IMR-90 (cell line): Measurements from ENCODE around the gene PTPN11. TPM values are rescaled to one million over a fixed set of nuclear protein-coding genes. Genes with fewer than 3 reads are reported as not detected.

Source experiments
- ATAC-seq: fragments of 200-7000 bp; cut with Tn5 transposase; 2 replicates; pipeline ENCODE4 v1.9.1; 2020; ENCODE audit warnings: low read depth, mild to moderate bottlenecking, moderate library complexity
- BruUV-seq: library from RNA; stranded (reverse); fragments of 400-500 nt; replicated peaks from 2 replicates; lab custom pipeline; 2021; lab: Mats Ljungman, UMichigan
- CTCF ChIA-PET: fragments of 300-600 bp; formaldehyde crosslinking; extraction: SDS; loops from one replicate; lab custom pipeline; 2021; ENCODE audit warnings: antibody characterized with exemption; lab: Yijun Ruan, JAX
- POLR2A ChIA-PET: fragments of 300-600 bp; sonication (Branson Sonifier 250); formaldehyde crosslinking; loops from one replicate; lab custom pipeline; 2022; ENCODE audit warnings: antibody characterized with exemption; ENCODE audit not compliant: unreplicated experiment; lab: Charles Lee
- DNase-seq: peaks from one replicate; pipeline ENCODE4 v3.0.0; 2013
- H2AFZ ChIP-seq: replicated peaks from 2 replicates; pipeline ENCODE3; 2013; ENCODE audit warnings: low read length, mild to moderate bottlenecking; ENCODE audit not compliant: poor library complexity
- H2AK5ac ChIP-seq: 2 replicates; pipeline ENCODE4 v1.6.1; 2013; ENCODE audit warnings: low read depth, low read length, inconsistent platforms
- H2AK9ac ChIP-seq: replicated peaks from 2 replicates; pipeline ENCODE3; 2013; ENCODE audit warnings: mild to moderate bottlenecking, low read depth, low read length, moderate library complexity; ENCODE audit not compliant: poor library complexity
- H2BK120ac ChIP-seq: 2 replicates; pipeline ENCODE4 v1.6.1; 2013; ENCODE audit warnings: low read depth, low read length, inconsistent platforms
- H2BK15ac ChIP-seq: 3 replicates; pipeline ENCODE4 v1.6.1; 2013; ENCODE audit warnings: low read depth, low read length, inconsistent platforms
- H2BK20ac ChIP-seq: 2 replicates; pipeline ENCODE4 v1.6.1; 2013; ENCODE audit warnings: low read depth, mild to moderate bottlenecking, inconsistent platforms, low read length, moderate library complexity
- H2BK5ac ChIP-seq: 2 replicates; pipeline ENCODE4 v1.6.1; 2013; ENCODE audit warnings: mild to moderate bottlenecking, low read depth, low read length, inconsistent platforms; ENCODE audit not compliant: poor library complexity, severe bottlenecking
- H3K14ac ChIP-seq: replicated peaks from 2 replicates; pipeline ENCODE4 v1.6.1; 2013; ENCODE audit warnings: low read depth, low read length, inconsistent platforms
- H3K18ac ChIP-seq: 2 replicates; pipeline ENCODE4 v1.6.1; 2013; ENCODE audit warnings: low read depth, low read length, control low read depth
- H3K23ac ChIP-seq: 2 replicates; pipeline ENCODE4 v1.6.1; 2013; ENCODE audit warnings: low read depth, low read length, inconsistent platforms
- H3K27ac ChIP-seq: 2 replicates; pipeline ENCODE4 v1.5.1; 2013; ENCODE audit warnings: mild to moderate bottlenecking, control low read depth, low read length; ENCODE audit not compliant: insufficient read depth
- H3K27me3 ChIP-seq: 2 replicates; pipeline ENCODE4 v1.6.1; 2013; ENCODE audit warnings: low read length; ENCODE audit not compliant: control insufficient read depth, insufficient read depth
- H3K36me3 ChIP-seq: 2 replicates; pipeline ENCODE4 v1.6.1; 2013; ENCODE audit warnings: low read length, mixed read lengths; ENCODE audit not compliant: control insufficient read depth, insufficient read depth
- H3K4ac ChIP-seq: 2 replicates; pipeline ENCODE4 v1.6.1; 2013; ENCODE audit warnings: low read depth, low read length, inconsistent platforms
- H3K4me1 ChIP-seq: 2 replicates; pipeline ENCODE4 v1.6.1; 2013; ENCODE audit warnings: low read length, mixed read lengths; ENCODE audit not compliant: control insufficient read depth, insufficient read depth
- H3K4me2 ChIP-seq: 2 replicates; pipeline ENCODE4 v1.6.1; 2013; ENCODE audit warnings: low read depth, mild to moderate bottlenecking, control low read depth, low read length, moderate library complexity
- H3K4me3 ChIP-seq: 2 replicates; pipeline ENCODE4 v1.5.1; 2013; ENCODE audit warnings: low read depth, mild to moderate bottlenecking, control low read depth, low read length, moderate library complexity; ENCODE audit not compliant: insufficient read depth
- H3K56ac ChIP-seq: 2 replicates; pipeline ENCODE4 v1.6.1; 2013; ENCODE audit warnings: low read length, inconsistent platforms; ENCODE audit not compliant: insufficient read depth; ENCODE audit errors: extremely low read depth
- H3K79me1 ChIP-seq, 2 experiments: 2 replicates each; pipeline ENCODE4 v1.6.1; 2013; ENCODE audit warnings: low read length in 2 of 2, inconsistent platforms in 1 of 2, low read depth in 1 of 2
- H3K9ac ChIP-seq: 2 replicates; pipeline ENCODE4 v1.6.1; 2013; ENCODE audit warnings: low read depth, low read length, control low read depth
- H3K9me1 ChIP-seq: 2 replicates; pipeline ENCODE4 v1.6.1; 2013; ENCODE audit warnings: low read length, inconsistent platforms; ENCODE audit not compliant: insufficient read depth
- H3K9me3 ChIP-seq: 2 replicates; pipeline ENCODE4 v1.6.1; 2013; ENCODE audit warnings: low read length; ENCODE audit not compliant: control insufficient read depth, insufficient read depth
- H4K20me1 ChIP-seq: 2 replicates; pipeline ENCODE4 v1.6.1; 2013; ENCODE audit warnings: low read length, inconsistent platforms; ENCODE audit not compliant: insufficient read depth
- H4K5ac ChIP-seq: 2 replicates; pipeline ENCODE4 v1.6.1; 2013; ENCODE audit warnings: mild to moderate bottlenecking, low read depth, low read length, control low read depth
- H4K8ac ChIP-seq, 2 experiments: 2 replicates each; pipeline ENCODE4 v1.6.1; 2013; ENCODE audit warnings: low read depth in 2 of 2, low read length in 2 of 2, control low read depth in 1 of 2, inconsistent platforms in 1 of 2
- H4K91ac ChIP-seq: 2 replicates; pipeline ENCODE4 v1.6.1; 2013; ENCODE audit warnings: low read depth, low read length, inconsistent platforms; ENCODE audit not compliant: insufficient read depth
- BHLHE40 ChIP-seq: fragments of 150-350 bp; IDR thresholded peaks from 2 replicates; pipeline ENCODE4 v1.6.1; 2016; ENCODE audit warnings: mild to moderate bottlenecking, low read depth, low read length
- CHD1 ChIP-seq: IDR thresholded peaks from 2 replicates; pipeline ENCODE4 v1.6.1; 2012; ENCODE audit warnings: low read depth, low read length, improper control_type of control experiment
- CTCF ChIP-seq: conservative IDR thresholded peaks from 2 replicates; pipeline ENCODE4 v1.5.1; 2012; ENCODE audit warnings: mild to moderate bottlenecking, low read depth, low read length, improper control_type of control experiment
- ELK1 ChIP-seq: fragments of 150-350 bp; IDR thresholded peaks from 2 replicates; pipeline ENCODE4 v1.6.1; 2016; ENCODE audit warnings: low read depth, mild to moderate bottlenecking, low read length, moderate library complexity, borderline replicate concordance
- FOS ChIP-seq: fragments of 150-350 bp; IDR thresholded peaks from 2 replicates; pipeline ENCODE4 v1.6.1; 2016; ENCODE audit warnings: low read depth, low read length
- MAFK ChIP-seq: IDR thresholded peaks from 2 replicates; pipeline ENCODE4 v1.6.1; 2012; ENCODE audit warnings: low read depth, low read length, improper control_type of control experiment
- MAZ ChIP-seq: IDR thresholded peaks from 2 replicates; pipeline ENCODE4 v1.6.1; 2012; ENCODE audit warnings: low read depth, mild to moderate bottlenecking, low read length, improper control_type of control experiment, moderate library complexity, borderline replicate concordance
- NFE2L2 ChIP-seq: fragments of 150-350 bp; IDR thresholded peaks from 2 replicates; pipeline ENCODE4 v1.6.1; 2016; ENCODE audit warnings: low read depth, mild to moderate bottlenecking, low read length
- POLR2A ChIP-seq: IDR thresholded peaks from 2 replicates; pipeline ENCODE4 v1.6.1; 2012; ENCODE audit warnings: mild to moderate bottlenecking, low read depth, low read length
- RAD21 ChIP-seq: IDR thresholded peaks from 2 replicates; pipeline ENCODE4 v1.6.1; 2012; ENCODE audit warnings: low read length, improper control_type of control experiment
- RCOR1 ChIP-seq: IDR thresholded peaks from 2 replicates; pipeline ENCODE4 v1.6.1; 2012; ENCODE audit warnings: mild to moderate bottlenecking, low read length, improper control_type of control experiment; ENCODE audit not compliant: insufficient replicate concordance
- RFX5 ChIP-seq: IDR thresholded peaks from 2 replicates; pipeline ENCODE4 v1.8.0; 2012; ENCODE audit warnings: low read depth, mild to moderate bottlenecking, low read length, moderate library complexity
- SMC3 ChIP-seq: fragments of 150-350 bp; IDR thresholded peaks from 2 replicates; pipeline ENCODE4 v1.6.1; 2016; ENCODE audit warnings: low read depth, mild to moderate bottlenecking, antibody characterized with exemption, low read length, moderate library complexity
- WGBS, 2 experiments: methylation state at CpG; one replicate each; pipeline versions ENCODE4 v1.1.5 to v1.1.7; 2013; ENCODE audit warnings: missing lambda C conversion rate in 2 of 2; ENCODE audit not compliant: insufficient read length in 1 of 2; ENCODE audit errors: extremely low coverage in 2 of 2; 5-methylcytosine and 5-hydroxymethylcytosine counted together
- dilution Hi-C: fragments of 300-500 bp; cut with HindIII; formaldehyde crosslinking; loops from one replicate; pipeline ENCODE4 v1.14.3; 2018; ENCODE audit warnings: low sequenced_read_pairs; ENCODE audit not compliant: unreplicated experiment
- in situ Hi-C: fragments of 300-500 bp; cut with MboI; formaldehyde crosslinking; loops from 3 replicates; pipeline ENCODE4 v1.14.3; 2019; ENCODE audit warnings: low sequenced_read_pairs, inconsistent platforms, mixed read lengths
- intact Hi-C: fragments of 100-400 bp; cut with micrococcal nuclease; formaldehyde crosslinking; loops from 2 replicates; pipeline ENCODE4 v1.10.0; 2022
- polyA plus RNA-seq, 3 experiments: library from polyadenylated mRNA; depleted of rRNA; stranded (reverse); fragments of >200 nt; gene quantifications; 2 replicates each; pipeline ENCODE4 v1.2.3, GENCODE V29; 2012; ENCODE audit warnings: low replicate concordance in 1 of 3
- total RNA-seq: library from RNA; depleted of rRNA; stranded (reverse); fragments of >200 nt; gene quantifications from 2 replicates; pipeline ENCODE4 v1.2.3, GENCODE V29; 2012

The PTPN11 gene
- total and polyA plus RNA-seq, 2 of the 4 experiments (the other 2 are of a cell fraction) = 52.9 to 135 TPM

- TF ChIP-seq RFX5 (no peak), FOS (no peak), RCOR1 (no peak), SMC3 (no peak), POLR2A (no peak), CHD1 (no peak), CTCF (no peak), ELK1 (no peak), RAD21 (no peak), MAZ (no peak), MAFK (no peak), BHLHE40 (no peak), NFE2L2 (no peak)
- H4K91ac ChIP-seq = no peak overlapping the region
- H3K27me3 ChIP-seq = no peaks in the 10 kb centered on the region
- no peak overlapping the region for H4K8ac ChIP-seq
- no CpG with 5 or more reads among the region's 2 CpGs for whole genome bisulfite sequencing, 2 experiments
- H3K79me1 ChIP-seq = no peaks in the 10 kb centered on the region
- H2AK9ac ChIP-seq = no peak overlapping the region
- no peak overlapping the region for H2AK5ac ChIP-seq
- ChIA-PET CTCF (no interaction called here), POLR2A (no interaction called here)
- H3K14ac ChIP-seq = no peak overlapping the region
- ATAC-seq = no peak
- H3K4ac ChIP-seq = no peak overlapping the region
- no peak overlapping the region for H2BK5ac ChIP-seq
- H3K27ac ChIP-seq = no peak overlapping the region
- H3K56ac ChIP-seq = no peak overlapping the region
- no peak overlapping the region for H2BK15ac ChIP-seq
- no peak overlapping the region for H3K4me3 ChIP-seq
- H3K4me2 ChIP-seq = no peak overlapping the region
- intact Hi-C loops = no loop called here
- no peak overlapping the region for H2BK20ac ChIP-seq
- no peak overlapping the region for H2BK120ac ChIP-seq
- H4K20me1 ChIP-seq = no peaks in the 10 kb centered on the region
- no peaks in the 10 kb centered on the region for H3K9me1 ChIP-seq
- H3K23ac ChIP-seq = no peak overlapping the region
- in situ Hi-C loops = no loop called here
- H3K9ac ChIP-seq = no peak overlapping the region
- BruUV-seq = no TSS peak
- H2AFZ ChIP-seq = no peak overlapping the region
- no peak overlapping the region for H4K5ac ChIP-seq
- dilution Hi-C loops = no loop called here
- H3K36me3 ChIP-seq = no peaks in the 10 kb centered on the region
- H3K9me3 ChIP-seq = no peaks in the 10 kb centered on the region
- no peaks in the 10 kb centered on the region for H3K4me1 ChIP-seq
- no peak for DNase-seq
- no peak overlapping the region for H3K18ac ChIP-seq
Measured at GRCh38 chr12:112530941-112531340, 112.2 kb downstream of the PTPN11 start.
